ENCODE data around the gene CD101. TPM values are rescaled to one million over a fixed set of nuclear protein-coding genes. Genes with fewer than 3 reads are reported as not detected.

The CD101 gene
- total RNA-seq, 1 experiment from 2014 or later: 1.2 TPM

DNA sequence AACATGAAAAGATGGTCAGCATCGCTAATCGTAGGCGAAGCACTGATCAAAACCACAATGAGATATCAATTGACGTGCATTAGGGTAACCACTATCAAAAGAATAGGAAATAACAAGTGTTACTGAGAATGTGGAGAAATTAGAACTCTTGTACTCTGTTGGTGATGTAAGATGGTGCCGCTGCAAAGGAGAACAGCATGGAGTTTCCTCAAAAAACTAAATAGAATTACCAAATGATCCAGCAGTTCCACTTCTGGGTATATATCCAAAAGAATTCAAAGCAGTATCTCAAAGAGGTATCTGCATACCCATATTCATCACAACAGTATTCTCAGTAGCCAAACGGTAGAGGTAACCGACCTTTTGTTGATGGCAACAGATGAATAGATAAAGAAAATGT, 8.3 kb upstream of the CD101 start (continued):
- TF ChIP-seq ELF1 (IDR thresholded peaks at IDR 0.05; ENCODE audit: borderline replicate concordance, low read depth): no peak
- TF ChIP-seq POLR2AphosphoS5 (IDR thresholded peaks at IDR 0.05; ENCODE audit: low read depth, low read length): no peak
- no peak for TF ChIP-seq RAD21 (IDR thresholded peaks at IDR 0.05; ENCODE audit: low read depth)

DNA sequence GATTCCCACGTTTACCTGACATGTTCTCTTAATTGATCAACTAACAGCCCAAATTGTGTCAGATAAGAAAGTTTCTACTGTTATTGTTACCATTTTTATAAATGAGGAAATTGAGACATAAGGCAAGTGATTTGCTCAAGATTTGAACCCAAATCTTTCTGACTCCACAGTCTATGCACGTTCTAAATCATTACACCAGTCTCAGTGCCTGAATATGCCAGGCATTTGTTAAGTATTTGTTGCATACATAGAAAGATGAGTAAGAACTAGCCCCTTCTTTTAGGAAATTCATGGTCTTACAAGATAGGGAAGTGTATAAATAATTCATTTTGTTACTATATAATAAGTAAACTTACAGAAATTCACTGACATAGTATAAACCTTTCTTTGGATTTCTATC, 7.1 kb upstream of the CD101 start:
- H2AFZ ChIP-seq (ENCODE audit: low read depth, low read length, poor library complexity, severe bottlenecking): no peak overlapping the region
- TF ChIP-seq EZH2 (IDR thresholded peaks at IDR 0.05): no peak
- TF ChIP-seq JUND (IDR thresholded peaks at IDR 0.05): no peak
- no peak for TF ChIP-seq ELF1 (IDR thresholded peaks at IDR 0.05; ENCODE audit: borderline replicate concordance, low read depth)
- DNase-seq (ENCODE audit: low read depth, low spot score): no peak
- ChIA-PET CTCF (no interaction called here), POLR2A (no interaction called here), RAD21 (ENCODE audit: low non-redundant PET in 1 of 2, low total read pairs in 2 of 2, uncharacterized antibody in 2 of 2, unreplicated experiment in 2 of 2) (no interaction called here)
- H3K4me3 ChIP-seq (replicated peaks in 1 of 2; ENCODE audit: low read depth in 1 of 2, low read length in 2 of 2): no peak overlapping the region
- no peak overlapping the region for H3K4me2 ChIP-seq (ENCODE audit: low read length)
- no peaks in the 10 kb centered on the region for H3K9me3 ChIP-seq (ENCODE audit: control insufficient read depth in 1 of 2, insufficient read depth in 1 of 2, low read depth in 1 of 2, low read length in 2 of 2)
- H3K79me2 ChIP-seq (ENCODE audit: insufficient read depth, low read length): no peaks in the 10 kb centered on the region
- H3K9ac ChIP-seq (ENCODE audit: low read length): no peak overlapping the region
- no peaks in the 10 kb centered on the region for H3K27me3 ChIP-seq (ENCODE audit: insufficient read depth, low read length)
- no TSS peak for BruUV-seq (replicated peaks)
- H4K20me1 ChIP-seq (ENCODE audit: insufficient read depth): no peaks in the 10 kb centered on the region
- no peak overlapping the region for H3K27ac ChIP-seq (ENCODE audit: low read depth, low read length)
- peaks cover 0 to 2% of the 10 kb centered on the region in 2 experiments; a peak in 1 of 4 replicates for H3K4me1 ChIP-seq (ENCODE audit: control insufficient read depth in 1 of 2, insufficient read depth in 2 of 2, low read length in 2 of 2)
- no peak for ATAC-seq
- H3K9me2 ChIP-seq (ENCODE audit: insufficient read depth): no peaks in the 10 kb centered on the region
- intact Hi-C loops (cut with micrococcal nuclease): no loop called here
- no peaks in the 10 kb centered on the region; a peak in 1 of 4 replicates for H3K36me3 ChIP-seq (ENCODE audit: control insufficient read depth in 1 of 2, insufficient read depth in 2 of 2, low read length in 2 of 2)

DNA sequence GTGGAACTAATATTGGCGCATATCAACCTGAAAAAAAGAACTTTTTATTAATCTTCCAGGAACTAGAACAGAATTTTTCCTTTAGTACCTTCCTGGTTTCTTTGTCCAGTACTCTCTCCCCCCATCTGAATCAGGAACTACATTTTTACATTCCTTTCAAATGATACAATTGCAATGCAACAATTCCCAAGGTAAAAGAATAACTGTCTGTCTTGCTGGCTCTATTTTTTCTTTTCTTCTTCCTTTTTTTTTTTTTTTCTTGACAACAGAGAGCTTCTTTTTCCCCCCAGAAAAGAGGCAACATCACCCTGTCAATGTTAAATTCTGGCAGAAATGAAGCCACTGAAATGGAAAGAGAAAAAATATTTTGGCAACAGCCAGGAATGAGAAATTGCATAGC, 4.5 kb upstream of the CD101 start:
- H2AFZ ChIP-seq (ENCODE audit: low read depth, low read length, poor library complexity, severe bottlenecking): no peak overlapping the region
- no TSS peak for BruUV-seq (replicated peaks)
- H3K4me1 ChIP-seq (ENCODE audit: control insufficient read depth in 1 of 2, insufficient read depth in 2 of 2, low read length in 2 of 2): peaks cover 0 to 5% of the 10 kb centered on the region in 2 experiments; a peak in 1 of 4 replicates
- no peak for ATAC-seq
- intact Hi-C loops (cut with micrococcal nuclease): no loop called here
- CTCF ChIA-PET: no interaction called here
- no peak overlapping the region for H3K4me3 ChIP-seq (replicated peaks in 1 of 2; ENCODE audit: low read depth in 1 of 2, low read length in 2 of 2)
- no peaks in the 10 kb centered on the region for H3K27me3 ChIP-seq (ENCODE audit: insufficient read depth, low read length)
- no peak overlapping the region for H3K9ac ChIP-seq (ENCODE audit: low read length)
- H3K9me3 ChIP-seq (ENCODE audit: control insufficient read depth in 1 of 2, insufficient read depth in 1 of 2, low read depth in 1 of 2, low read length in 2 of 2): no peaks in the 10 kb centered on the region
- H3K36me3 ChIP-seq (ENCODE audit: control insufficient read depth in 1 of 2, insufficient read depth in 2 of 2, low read length in 2 of 2): no peaks in the 10 kb centered on the region
- H3K4me2 ChIP-seq (ENCODE audit: low read length): no peak overlapping the region
- DNase-seq (ENCODE audit: low read depth, low spot score): no peak
- H3K27ac ChIP-seq (ENCODE audit: low read depth, low read length): no peak overlapping the region
- POLR2A ChIA-PET: no interaction called here
- RAD21 ChIA-PET (ENCODE audit: low non-redundant PET in 1 of 2, low total read pairs in 2 of 2, uncharacterized antibody in 2 of 2, unreplicated experiment in 2 of 2): no interaction called here
- H3K79me2 ChIP-seq (ENCODE audit: insufficient read depth, low read length): no peaks in the 10 kb centered on the region
- H4K20me1 ChIP-seq (ENCODE audit: insufficient read depth): no peaks in the 10 kb centered on the region
- H3K9me2 ChIP-seq (ENCODE audit: insufficient read depth): no peaks in the 10 kb centered on the region
- TF ChIP-seq POLR2AphosphoS5 (IDR thresholded peaks at IDR 0.05; ENCODE audit: low read depth, low read length) (no peak), POLR2A (IDR thresholded peaks at IDR 0.05; ENCODE audit: borderline replicate concordance, extremely low read depth, insufficient read depth, insufficient read length) (no peak), YY1 (IDR thresholded peaks at IDR 0.05; ENCODE audit: extremely low read depth, insufficient replicate concordance, low read depth, low read length) (no peak), FOSL1 (IDR thresholded peaks at IDR 0.05; ENCODE audit: low read depth) (no peak), SP1 (IDR thresholded peaks at IDR 0.05; ENCODE audit: low read depth) (no peak), TCF7L2 (IDR thresholded peaks at IDR 0.05; ENCODE audit: borderline replicate concordance, extremely low read depth, insufficient read depth, insufficient read length) (no peak), ELF1 (IDR thresholded peaks at IDR 0.05; ENCODE audit: borderline replicate concordance, low read depth) (no peak), EGR1 (IDR thresholded peaks at IDR 0.05; ENCODE audit: low read depth) (no peak), EZH2phosphoT487 (IDR thresholded peaks at IDR 0.05; ENCODE audit: borderline replicate concordance) (no peak), ZNF274 (IDR thresholded peaks at IDR 0.05; ENCODE audit: low read depth, low read length) (no peak), ZFX (IDR thresholded peaks at IDR 0.05) (no peak)
- TF ChIP-seq, protein P1, sequence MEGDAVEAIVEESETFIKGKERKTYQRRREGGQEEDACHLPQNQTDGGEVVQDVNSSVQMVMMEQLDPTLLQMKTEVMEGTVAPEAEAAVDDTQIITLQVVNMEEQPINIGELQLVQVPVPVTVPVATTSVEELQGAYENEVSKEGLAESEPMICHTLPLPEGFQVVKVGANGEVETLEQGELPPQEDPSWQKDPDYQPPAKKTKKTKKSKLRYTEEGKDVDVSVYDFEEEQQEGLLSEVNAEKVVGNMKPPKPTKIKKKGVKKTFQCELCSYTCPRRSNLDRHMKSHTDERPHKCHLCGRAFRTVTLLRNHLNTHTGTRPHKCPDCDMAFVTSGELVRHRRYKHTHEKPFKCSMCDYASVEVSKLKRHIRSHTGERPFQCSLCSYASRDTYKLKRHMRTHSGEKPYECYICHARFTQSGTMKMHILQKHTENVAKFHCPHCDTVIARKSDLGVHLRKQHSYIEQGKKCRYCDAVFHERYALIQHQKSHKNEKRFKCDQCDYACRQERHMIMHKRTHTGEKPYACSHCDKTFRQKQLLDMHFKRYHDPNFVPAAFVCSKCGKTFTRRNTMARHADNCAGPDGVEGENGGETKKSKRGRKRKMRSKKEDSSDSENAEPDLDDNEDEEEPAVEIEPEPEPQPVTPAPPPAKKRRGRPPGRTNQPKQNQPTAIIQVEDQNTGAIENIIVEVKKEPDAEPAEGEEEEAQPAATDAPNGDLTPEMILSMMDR (IDR thresholded peaks at IDR 0.05 in 2 of 3, conservative IDR thresholded peaks at IDR 0.05 in 1 of 3; ENCODE audit: borderline replicate concordance in 1 of 3, insufficient read depth in 1 of 3, low read depth in 2 of 3, low read length in 2 of 3): no peak
- TF ChIP-seq, protein P2, sequence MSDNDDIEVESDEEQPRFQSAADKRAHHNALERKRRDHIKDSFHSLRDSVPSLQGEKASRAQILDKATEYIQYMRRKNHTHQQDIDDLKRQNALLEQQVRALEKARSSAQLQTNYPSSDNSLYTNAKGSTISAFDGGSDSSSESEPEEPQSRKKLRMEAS (IDR thresholded peaks at IDR 0.05): no peak
